HG03565 (cell line): Measurements from ENCODE around the gene OSBPL1A.
"Not testable (repeated sequence)": the region's sequence is repeated elsewhere in the genome, so short reads cannot be mapped to it uniquely, and the experiment has no call there.

Source experiments
- ATAC-seq: cut with Tn5 transposase; IDR thresholded peaks from one replicate; pipeline ENCODE4 v1.9.1; 2021; ENCODE audit warnings: mild to moderate bottlenecking, moderate library complexity; ENCODE audit not compliant: unreplicated experiment

Gene OSBPL1A

GRCh38 chr18:24189664-24190346 lies 207.8 kb downstream of the OSBPL1A start:
- ATAC-seq, result no peak

- ATAC-seq, result peak; percentile 76
Measured at GRCh38 chr18:24189007-24189528, 208.6 kb downstream of the OSBPL1A start.

GRCh38 chr18:24188120-24188519 lies 209.5 kb downstream of the OSBPL1A start:
- ATAC-seq, result no peak

- ATAC-seq, result no peak
Measured at GRCh38 chr18:24187689-24188088, 209.9 kb downstream of the OSBPL1A start.

GRCh38 chr18:24187049-24187448 lies 210.6 kb downstream of the OSBPL1A start:
- peak; percentile 51 for ATAC-seq

GRCh38 chr18:24185805-24186204 lies 211.8 kb downstream of the OSBPL1A start:
- ATAC-seq, result no peak

GRCh38 chr18:24181806-24182205 lies 215.8 kb downstream of the OSBPL1A start:
- no peak for ATAC-seq

GRCh38 chr18:24180048-24180447 lies 217.6 kb downstream of the OSBPL1A start:
- ATAC-seq, result no peak

- no peak for ATAC-seq
Measured at GRCh38 chr18:24177499-24178133, 220.0 kb downstream of the OSBPL1A start.

GRCh38 chr18:24176727-24177416 lies 220.8 kb downstream of the OSBPL1A start:
- peak; percentile 76 for ATAC-seq

- no peak for ATAC-seq
Measured at GRCh38 chr18:24173997-24174396, 223.6 kb downstream of the OSBPL1A start.

GRCh38 chr18:24170360-24170759 lies 227.3 kb downstream of the OSBPL1A start:
- no peak for ATAC-seq

- ATAC-seq, result no peak
Measured at GRCh38 chr18:24168496-24168895, 229.1 kb downstream of the OSBPL1A start.

GRCh38 chr18:24161304-24161703 lies 236.3 kb downstream of the OSBPL1A start:
- ATAC-seq, result no peak

GRCh38 chr18:24160086-24160485 lies 237.5 kb downstream of the OSBPL1A start:
- ATAC-seq, result no peak

GRCh38 chr18:24157855-24158254 lies 239.8 kb downstream of the OSBPL1A start:
- no peak for ATAC-seq

- ATAC-seq, result no peak
Measured at GRCh38 chr18:24153397-24153796, 244.2 kb downstream of the OSBPL1A start.

- not testable (repeated sequence) for ATAC-seq
Measured at GRCh38 chr18:24149591-24149990, 248.0 kb downstream of the OSBPL1A start.

GRCh38 chr18:24142376-24142775 lies 255.2 kb downstream of the OSBPL1A start:
- no peak for ATAC-seq

GRCh38 chr18:24140697-24141096 lies 256.9 kb downstream of the OSBPL1A start:
- ATAC-seq, result no peak

GRCh38 chr18:24138789-24139616 lies 258.6 kb downstream of the OSBPL1A start, which contains the start of gene CABYR:
CABYR (plus strand) TSS chr18:24139062; CDS start chr18:24143115, 4,053 bp downstream.
- ATAC-seq, result peak; percentile 85
